CD1c-positive myeloid dendritic cell (primary cell): Measurements from ENCODE around the gene TTLL6.
"Not testable (repeated sequence)": the region's sequence is repeated elsewhere in the genome, so short reads cannot be mapped to it uniquely, and the experiment has no call there.

Source experiments
- DNase-seq: peaks from one replicate; pipeline ENCODE4 v3.0.0-alpha.2; 2016; ENCODE audit errors: extremely low spot score

TTLL6 gene

GRCh38 chr17:48815311-48815710 lies 1.7 kb downstream of the TTLL6 start:
- no peak for DNase-seq

- DNase-seq = peak; percentile 71
Measured at GRCh38 chr17:48814504-48814903, 2.5 kb downstream of the TTLL6 start.

GRCh38 chr17:48812001-48812400 lies 5.0 kb downstream of the TTLL6 start:
- DNase-seq = no peak

GRCh38 chr17:48809182-48809581 lies 7.8 kb downstream of the TTLL6 start:
- DNase-seq = no peak

- DNase-seq = peak; percentile 61
Measured at GRCh38 chr17:48804936-48805411, 12.1 kb downstream of the TTLL6 start.

GRCh38 chr17:48800626-48801217 lies 16.3 kb downstream of the TTLL6 start:
- no peak for DNase-seq

- DNase-seq = no peak
Measured at GRCh38 chr17:48799069-48799723, 17.8 kb downstream of the TTLL6 start.

GRCh38 chr17:48796163-48796522 lies 20.9 kb downstream of the TTLL6 start:
- DNase-seq = not testable (repeated sequence)

- no peak for DNase-seq
Measured at GRCh38 chr17:48795444-48796162, 21.4 kb downstream of the TTLL6 start.

GRCh38 chr17:48792033-48792798 lies 24.8 kb downstream of the TTLL6 start:
- no peak for DNase-seq

GRCh38 chr17:48791128-48792032 lies 25.6 kb downstream of the TTLL6 start:
- peak; percentile 80 for DNase-seq

- no peak for DNase-seq
Measured at GRCh38 chr17:48790607-48791127, 26.4 kb downstream of the TTLL6 start.

GRCh38 chr17:48787828-48788227 lies 29.2 kb downstream of the TTLL6 start:
- DNase-seq = no peak

GRCh38 chr17:48779421-48779820 lies 37.6 kb downstream of the TTLL6 start:
- DNase-seq = no peak

- DNase-seq = no peak
Measured at GRCh38 chr17:48776602-48777001, 40.4 kb downstream of the TTLL6 start.

- no peak for DNase-seq
Measured at GRCh38 chr17:48773245-48773644, 43.8 kb downstream of the TTLL6 start.

GRCh38 chr17:48770954-48771353 lies 46.1 kb downstream of the TTLL6 start:
- DNase-seq = no peak

GRCh38 chr17:48769009-48769675 lies 47.9 kb downstream of the TTLL6 start:
- no peak for DNase-seq

- no peak for DNase-seq
Measured at GRCh38 chr17:48767263-48767774, 49.7 kb downstream of the TTLL6 start.

- no peak for DNase-seq
Measured at GRCh38 chr17:48761114-48761513, 55.9 kb downstream of the TTLL6 start.
